Measurements from ENCODE around the gene AFTPH.

AFTPH gene

DNA sequence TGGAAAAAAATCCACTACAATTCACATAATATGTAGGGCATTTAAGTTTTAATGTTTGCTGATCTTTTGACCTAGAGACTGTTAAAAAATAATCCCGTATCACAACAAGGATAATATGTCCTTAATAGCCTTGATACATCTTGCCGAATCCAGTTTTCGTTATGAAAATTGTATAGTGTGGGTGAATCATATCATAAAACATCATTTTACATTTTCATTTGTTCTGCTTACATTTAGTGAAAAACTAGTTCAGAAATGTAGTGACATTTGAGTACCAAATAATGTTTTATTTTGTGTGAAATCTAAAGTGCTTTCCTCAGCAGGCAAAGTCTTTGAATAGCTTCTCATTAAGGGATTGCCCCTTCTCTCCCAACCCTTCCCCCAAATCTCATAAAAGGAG lies 1.9 kb downstream of the AFTPH start:
- TF ChIP-seq, protein P1, sequence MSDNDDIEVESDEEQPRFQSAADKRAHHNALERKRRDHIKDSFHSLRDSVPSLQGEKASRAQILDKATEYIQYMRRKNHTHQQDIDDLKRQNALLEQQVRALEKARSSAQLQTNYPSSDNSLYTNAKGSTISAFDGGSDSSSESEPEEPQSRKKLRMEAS (IDR thresholded peaks at IDR 0.05) = no peak
- no peak for TF ChIP-seq TEAD4 (IDR thresholded peaks at IDR 0.05)
- TF ChIP-seq, protein P2, sequence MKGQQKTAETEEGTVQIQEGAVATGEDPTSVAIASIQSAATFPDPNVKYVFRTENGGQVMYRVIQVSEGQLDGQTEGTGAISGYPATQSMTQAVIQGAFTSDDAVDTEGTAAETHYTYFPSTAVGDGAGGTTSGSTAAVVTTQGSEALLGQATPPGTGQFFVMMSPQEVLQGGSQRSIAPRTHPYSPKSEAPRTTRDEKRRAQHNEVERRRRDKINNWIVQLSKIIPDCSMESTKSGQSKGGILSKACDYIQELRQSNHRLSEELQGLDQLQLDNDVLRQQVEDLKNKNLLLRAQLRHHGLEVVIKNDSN (IDR thresholded peaks at IDR 0.05) = no peak
- TF ChIP-seq RAD21 (IDR thresholded peaks at IDR 0.05; ENCODE audit: low read depth) = no peak
- no peak for TF ChIP-seq TCF12 (IDR thresholded peaks at IDR 0.05; ENCODE audit: low read depth)

DNA sequence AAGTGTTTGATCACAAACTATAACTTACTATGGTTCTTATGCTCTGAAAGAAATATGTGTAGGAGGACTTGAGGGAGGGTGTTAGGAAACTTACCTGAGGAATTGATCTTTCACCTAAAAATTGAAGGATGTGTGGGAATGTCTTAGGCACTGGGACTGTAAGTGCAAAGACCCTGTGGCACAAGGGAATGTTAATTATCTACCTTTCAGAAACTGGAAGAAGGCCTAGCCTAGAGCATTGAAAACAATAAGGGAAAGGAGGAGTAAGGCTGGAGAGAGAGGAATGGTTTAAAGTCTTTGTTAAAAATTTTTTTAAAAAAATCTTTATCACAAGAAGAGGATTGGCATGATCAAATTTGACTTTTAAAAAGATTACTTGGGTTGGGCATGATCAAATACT lies 7.9 kb downstream of the AFTPH start:
- TF ChIP-seq, protein P3, sequence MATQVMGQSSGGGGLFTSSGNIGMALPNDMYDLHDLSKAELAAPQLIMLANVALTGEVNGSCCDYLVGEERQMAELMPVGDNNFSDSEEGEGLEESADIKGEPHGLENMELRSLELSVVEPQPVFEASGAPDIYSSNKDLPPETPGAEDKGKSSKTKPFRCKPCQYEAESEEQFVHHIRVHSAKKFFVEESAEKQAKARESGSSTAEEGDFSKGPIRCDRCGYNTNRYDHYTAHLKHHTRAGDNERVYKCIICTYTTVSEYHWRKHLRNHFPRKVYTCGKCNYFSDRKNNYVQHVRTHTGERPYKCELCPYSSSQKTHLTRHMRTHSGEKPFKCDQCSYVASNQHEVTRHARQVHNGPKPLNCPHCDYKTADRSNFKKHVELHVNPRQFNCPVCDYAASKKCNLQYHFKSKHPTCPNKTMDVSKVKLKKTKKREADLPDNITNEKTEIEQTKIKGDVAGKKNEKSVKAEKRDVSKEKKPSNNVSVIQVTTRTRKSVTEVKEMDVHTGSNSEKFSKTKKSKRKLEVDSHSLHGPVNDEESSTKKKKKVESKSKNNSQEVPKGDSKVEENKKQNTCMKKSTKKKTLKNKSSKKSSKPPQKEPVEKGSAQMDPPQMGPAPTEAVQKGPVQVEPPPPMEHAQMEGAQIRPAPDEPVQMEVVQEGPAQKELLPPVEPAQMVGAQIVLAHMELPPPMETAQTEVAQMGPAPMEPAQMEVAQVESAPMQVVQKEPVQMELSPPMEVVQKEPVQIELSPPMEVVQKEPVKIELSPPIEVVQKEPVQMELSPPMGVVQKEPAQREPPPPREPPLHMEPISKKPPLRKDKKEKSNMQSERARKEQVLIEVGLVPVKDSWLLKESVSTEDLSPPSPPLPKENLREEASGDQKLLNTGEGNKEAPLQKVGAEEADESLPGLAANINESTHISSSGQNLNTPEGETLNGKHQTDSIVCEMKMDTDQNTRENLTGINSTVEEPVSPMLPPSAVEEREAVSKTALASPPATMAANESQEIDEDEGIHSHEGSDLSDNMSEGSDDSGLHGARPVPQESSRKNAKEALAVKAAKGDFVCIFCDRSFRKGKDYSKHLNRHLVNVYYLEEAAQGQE (IDR thresholded peaks at IDR 0.05; ENCODE audit: low read depth) = no peak
- TF ChIP-seq, protein P1 (IDR thresholded peaks at IDR 0.05) = no peak
- no peak for TF ChIP-seq ZBTB7A (IDR thresholded peaks at IDR 0.05; ENCODE audit: low read depth)
- no peak for TF ChIP-seq TAF1 (IDR thresholded peaks at IDR 0.05; ENCODE audit: low read depth)
- no peak for TF ChIP-seq TCF12 (IDR thresholded peaks at IDR 0.05; ENCODE audit: low read depth)
- no peak for TF ChIP-seq CREB1 (IDR thresholded peaks at IDR 0.05; ENCODE audit: low read depth)
- no peak for TF ChIP-seq YY1 (IDR thresholded peaks at IDR 0.05; ENCODE audit: low read depth)
- TF ChIP-seq RAD21 (IDR thresholded peaks at IDR 0.05; ENCODE audit: low read depth) = no peak
- no peak for TF ChIP-seq EP300 (IDR thresholded peaks at IDR 0.05; ENCODE audit: borderline replicate concordance)
- no peak for TF ChIP-seq NFIC (IDR thresholded peaks at IDR 0.05)
- TF ChIP-seq, protein P2 (IDR thresholded peaks at IDR 0.05) = no peak

DNA sequence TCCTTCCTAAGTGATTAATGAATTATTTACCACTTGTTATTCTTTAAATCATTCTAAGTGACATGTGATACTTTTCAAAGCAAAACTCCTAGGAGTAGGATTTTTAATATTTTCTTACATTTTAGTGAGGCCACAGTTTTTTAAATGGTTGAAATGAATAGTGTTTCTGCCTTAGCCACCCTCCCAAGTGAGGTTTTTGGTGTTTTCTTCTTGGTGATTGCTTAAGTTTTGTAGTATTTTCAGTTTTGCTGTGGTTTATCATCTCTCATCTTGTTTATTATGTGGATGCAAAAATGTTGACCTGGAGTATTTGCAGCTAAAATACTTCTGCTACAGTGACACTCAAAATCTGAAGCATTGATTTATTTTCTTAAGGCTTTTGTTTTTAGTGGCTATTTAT lies 9.8 kb downstream of the AFTPH start:
- TF ChIP-seq EP300 (IDR thresholded peaks at IDR 0.05; ENCODE audit: borderline replicate concordance) (no peak), FOXM1 (IDR thresholded peaks at IDR 0.05; ENCODE audit: borderline replicate concordance, low read depth) (no peak), YY1 (IDR thresholded peaks at IDR 0.05; ENCODE audit: low read depth) (no peak), TAF1 (IDR thresholded peaks at IDR 0.05; ENCODE audit: low read depth) (no peak), EGR1 (IDR thresholded peaks at IDR 0.05) (no peak), RAD21 (IDR thresholded peaks at IDR 0.05; ENCODE audit: low read depth) (no peak), NFIC (IDR thresholded peaks at IDR 0.05) (no peak), TEAD4 (IDR thresholded peaks at IDR 0.05) (no peak), CEBPB (IDR thresholded peaks at IDR 0.05) (no peak), ZBTB7A (IDR thresholded peaks at IDR 0.05; ENCODE audit: low read depth) (no peak), TCF12 (IDR thresholded peaks at IDR 0.05; ENCODE audit: low read depth) (no peak)
- TF ChIP-seq, protein P3 (IDR thresholded peaks at IDR 0.05; ENCODE audit: low read depth) = no peak
- TF ChIP-seq, protein P1 (IDR thresholded peaks at IDR 0.05) = no peak

DNA sequence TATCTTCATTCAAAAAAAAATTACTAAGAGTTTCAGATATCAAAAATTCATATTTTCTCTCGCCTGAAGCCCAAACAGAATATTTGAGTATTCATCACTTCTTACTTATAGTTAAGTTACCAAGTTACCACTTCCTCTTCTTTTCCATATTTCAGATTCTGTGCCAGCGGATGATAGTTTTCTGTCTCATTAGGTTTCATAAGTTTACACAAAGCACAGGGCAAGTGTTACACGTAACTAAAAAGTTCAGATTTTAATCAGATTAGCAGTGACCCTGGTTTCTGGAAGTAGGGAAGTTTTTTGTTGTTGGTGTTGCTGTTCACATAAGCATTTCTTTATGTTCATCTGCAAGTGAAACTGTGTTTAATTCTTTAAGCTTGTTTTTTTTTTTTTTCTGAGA lies 10.2 kb downstream of the AFTPH start:
- no peak for TF ChIP-seq CEBPB (IDR thresholded peaks at IDR 0.05)
- no peak for TF ChIP-seq TAF1 (IDR thresholded peaks at IDR 0.05; ENCODE audit: low read depth)
- TF ChIP-seq, protein P3 (IDR thresholded peaks at IDR 0.05; ENCODE audit: low read depth) = no peak
- TF ChIP-seq TEAD4 (IDR thresholded peaks at IDR 0.05) = no peak
- no peak for TF ChIP-seq FOXM1 (IDR thresholded peaks at IDR 0.05; ENCODE audit: borderline replicate concordance, low read depth)
- TF ChIP-seq TCF12 (IDR thresholded peaks at IDR 0.05; ENCODE audit: low read depth) = no peak
- TF ChIP-seq, protein P1 (IDR thresholded peaks at IDR 0.05) = no peak
- no peak for TF ChIP-seq CREB1 (IDR thresholded peaks at IDR 0.05; ENCODE audit: low read depth)
- no peak for TF ChIP-seq EP300 (IDR thresholded peaks at IDR 0.05; ENCODE audit: borderline replicate concordance)
- no peak for TF ChIP-seq NFIC (IDR thresholded peaks at IDR 0.05)
- TF ChIP-seq, protein P2 (IDR thresholded peaks at IDR 0.05) = no peak
